ENCODE results near the gene ZNF668.
A peak's percentile ranks its signal among the peaks of the same experiment; 100 is the strongest.
"Not testable (repeated sequence)": the region's sequence is repeated elsewhere in the genome, so short reads cannot be mapped to it uniquely, and the experiment has no call there.

ZNF668 gene

GRCh38 chr16:31100876-31101641 is 27.0 kb upstream of the ZNF668 start:
- not testable (repeated sequence) for FAIRE-seq

GRCh38 chr16:31099860-31100638 is 26.0 kb upstream of the ZNF668 start:
- no peak for FAIRE-seq

- FAIRE-seq: peak; percentile 97
These were observed 20.5 kb upstream of the ZNF668 start, which contains the start of gene VKORC1 for GRCh38 chr16:31094424-31095120. TSS of gene VKORC1 (minus strand) at chr16:31094797. CDS start at chr16:31094729, 68 bp downstream.

GRCh38 chr16:31094088-31094423 is 20.0 kb upstream of the ZNF668 start:
- no peak for FAIRE-seq

- no peak for FAIRE-seq
These were observed 19.2 kb upstream of the ZNF668 start for GRCh38 chr16:31093132-31093703.

- FAIRE-seq: no peak
These were observed 18.3 kb upstream of the ZNF668 start for GRCh38 chr16:31092330-31092729.

- FAIRE-seq: no peak
These were observed 16.5 kb upstream of the ZNF668 start for GRCh38 chr16:31090540-31090939.

GRCh38 chr16:31089199-31089598 is 15.2 kb upstream of the ZNF668 start:
- no peak for FAIRE-seq

GRCh38 chr16:31088459-31089183 is 14.6 kb upstream of the ZNF668 start, which contains the start of gene PRSS53:
TSS of gene PRSS53 (minus strand) at chr16:31088943. CDS start at chr16:31088809, 134 bp downstream.
- FAIRE-seq: no peak

GRCh38 chr16:31087971-31088370 is 13.9 kb upstream of the ZNF668 start:
- no peak for FAIRE-seq

GRCh38 chr16:31087481-31087880 is 13.4 kb upstream of the ZNF668 start:
- no peak for FAIRE-seq

- FAIRE-seq: no peak
These were observed 12.5 kb upstream of the ZNF668 start for GRCh38 chr16:31086629-31086906.

- FAIRE-seq: no peak
These were observed 12.0 kb upstream of the ZNF668 start for GRCh38 chr16:31085873-31086628.

GRCh38 chr16:31085411-31085810 is 11.4 kb upstream of the ZNF668 start:
- FAIRE-seq: no peak

- no peak for FAIRE-seq
These were observed 10.7 kb upstream of the ZNF668 start for GRCh38 chr16:31084584-31085302.

GRCh38 chr16:31083981-31084380 is 9.9 kb upstream of the ZNF668 start:
- no peak for FAIRE-seq

- no peak for FAIRE-seq
These were observed 9.5 kb upstream of the ZNF668 start for GRCh38 chr16:31083556-31083955.

- no peak for FAIRE-seq
These were observed 9.0 kb upstream of the ZNF668 start for GRCh38 chr16:31083081-31083480.

- no peak for FAIRE-seq
These were observed 8.5 kb upstream of the ZNF668 start for GRCh38 chr16:31082368-31083045.

All from G401.6 (cell line).